Lung (tissue), 12 donors: ENCODE measurements around the gene ZPBP. TPM values are rescaled to one million over a fixed set of nuclear protein-coding genes. Genes with fewer than 3 reads are reported as not detected.

Source experiments
- ATAC-seq: fragments of 200-7000 bp; cut with Tn5 transposase; one replicate; pipeline ENCODE4 v1.9.1; 2020; ENCODE audit warnings: moderate number of reproducible peaks; ENCODE audit not compliant: insufficient read depth, low FRiP score
- DNase-seq, 3 donors: peaks; one replicate each; pipeline ENCODE4 v3.0.0-alpha.2; 2013 to 2017
- H3K27ac ChIP-seq, 2 donors: one replicate each; pipeline ENCODE4 v1.5.1; 2013; ENCODE audit warnings: mild to moderate bottlenecking in 2 of 2, moderate library complexity in 2 of 2, control low read depth in 1 of 2, inconsistent platforms in 1 of 2, low read depth in 1 of 2, low read length in 1 of 2
- H3K27me3 ChIP-seq, 3 donors: one replicate each; pipeline ENCODE4 v1.5.1; 2013; ENCODE audit warnings: low read length in 2 of 3; ENCODE audit not compliant: control insufficient read depth in 3 of 3, insufficient read depth in 3 of 3
- H3K36me3 ChIP-seq, 4 donors: one replicate each; pipeline ENCODE4 v1.5.1; 2013; ENCODE audit warnings: low read length in 4 of 4, mild to moderate bottlenecking in 1 of 4, moderate library complexity in 1 of 4; ENCODE audit not compliant: control insufficient read depth in 4 of 4, insufficient read depth in 4 of 4
- H3K4me1 ChIP-seq, 5 donors: one replicate each; pipeline ENCODE4 v1.5.1; 2013; ENCODE audit warnings: low read length in 5 of 5, mild to moderate bottlenecking in 2 of 5, moderate library complexity in 1 of 5; ENCODE audit not compliant: control insufficient read depth in 5 of 5, insufficient read depth in 5 of 5
- H3K4me3 ChIP-seq: one replicate; pipeline ENCODE4 v1.5.1; 2013; ENCODE audit warnings: mild to moderate bottlenecking, control low read depth, moderate library complexity
- H3K9ac ChIP-seq, 2 donors: one replicate each; pipeline ENCODE4 v1.5.1; 2013; ENCODE audit warnings: low read length in 2 of 2, control low read depth in 1 of 2; ENCODE audit not compliant: insufficient read depth in 1 of 2
- H3K9me3 ChIP-seq, 4 donors: one replicate each; pipeline ENCODE4 v1.5.1; 2013; ENCODE audit warnings: low read length in 3 of 4, mild to moderate bottlenecking in 1 of 4, moderate library complexity in 1 of 4; ENCODE audit not compliant: control insufficient read depth in 4 of 4, insufficient read depth in 3 of 4
- CTCF ChIP-seq: IDR thresholded peaks from 2 replicates; pipeline ENCODE4 v1.5.1; 2012; ENCODE audit warnings: mild to moderate bottlenecking; ENCODE audit errors: control extremely low read depth, extremely low read depth
- WGBS, 2 donors: extraction: QIAGEN DNeasy Blood & Tissue Kit; methylation state at CpG; one replicate each; pipeline ENCODE4 v1.1.7; 2013; 5-methylcytosine and 5-hydroxymethylcytosine counted together
- polyA plus RNA-seq, 2 donors: library from polyadenylated mRNA; stranded (reverse); fragments of 200-250 nt; gene quantifications; one replicate each; pipeline ENCODE4 v1.2.1, GENCODE V29; 2013
- total RNA-seq, 2 donors: library from RNA; depleted of rRNA in 1 of 2; stranded (reverse); fragments of >200 nt in 1 of 2; gene quantifications; one replicate each; pipeline ENCODE4 v1.2.1, GENCODE V29; 2014 to 2021
- donor health status: control.
- donor health status: control.
- donor health status: Bipolar disorder and iron deficiency.
- donor health status: healthy.
- donor health status: DM: yes; HTN: yes; CAD: no.

The ZPBP gene
- total and polyA plus RNA-seq, 4 donors, result 0.03 to 0.85 (median 0.25) TPM; not detected in 1

- no peak overlapping the region for H3K27ac ChIP-seq
- H3K4me3 ChIP-seq, result no peak overlapping the region
- DNase-seq, result no peak
- H3K36me3 ChIP-seq, result no peaks in the 10 kb centered on the region
- H3K9me3 ChIP-seq, result peaks cover 0 to 3% (median 0%) of the 10 kb centered on the region in 4 donors
- H3K27me3 ChIP-seq, result no peaks in the 10 kb centered on the region
- no peak for ATAC-seq
- WGBS, 2 donors, result 72 to 76% methylated on average over 4 of the region's 4 CpGs
- TF ChIP-seq CTCF, result no peak
- H3K9ac ChIP-seq, result no peak overlapping the region
- H3K4me1 ChIP-seq, result no peaks in the 10 kb centered on the region
Measured at GRCh38 chr7:49893131-49893530, 199.9 kb downstream of the ZPBP start.

GRCh38 chr7:49892481-49892880 lies 200.6 kb downstream of the ZPBP start:
- Histone ChIP-seq H3K36me3 (no peaks in the 10 kb centered on the region), H3K9me3 (peaks cover 0 to 3% (median 0%) of the 10 kb centered on the region in 4 donors), H3K9ac (no peak overlapping the region), H3K27me3 (no peaks in the 10 kb centered on the region), H3K27ac (no peak overlapping the region), H3K4me1 (no peaks in the 10 kb centered on the region), H3K4me3 (no peak overlapping the region)
- no peak for ATAC-seq
- TF ChIP-seq CTCF, result no peak
- DNase-seq, result no peak
- 81 to 85% methylated on average over 2 of the region's 2 CpGs for WGBS, 2 donors

Other genes starting within 250 kb of the ZPBP start
- gene IKZF1, start 211.5 kb upstream of the ZPBP start, total RNA-seq, result 10 to 100 TPM; 20.7 to 37.8 TPM
- 10 to 100 TPM in 1 of 2 donors, 1 to 10 TPM in 1; 4.0 to 16.3 TPM for gene IKZF1, start 211.5 kb upstream of the ZPBP start, polyA plus RNA-seq